DOHH2 (cell line): ENCODE results near the gene HAO2.

Experiments used
- CTCF ChIP-seq: fragments of 200-600 bp; sonication (generic); IDR thresholded peaks from one replicate; pipeline ENCODE4 v1.5.1; 2014; ENCODE audit warnings: antibody characterized with exemption, mild to moderate bottlenecking, low read depth, low read length; ENCODE audit not compliant: poor library complexity, severe bottlenecking
- EZH2phosphoT487 ChIP-seq: fragments of 200-600 bp; sonication (generic); IDR thresholded peaks from 2 replicates; pipeline ENCODE4 v1.6.1; 2017; ENCODE audit warnings: borderline replicate concordance, mild to moderate bottlenecking, antibody characterized with exemption, low read length, moderate library complexity, mixed read lengths

- TF ChIP-seq CTCF = no peak
- no peak for TF ChIP-seq EZH2phosphoT487
These were observed 20.7 kb upstream of the HAO2 start for GRCh38 chr1:119347858-119348257.
